H1 (cell line): ENCODE measurements around the gene HLA-A.

Source experiments
- CTCF ChIP-seq, 3 experiments: IDR thresholded peaks; 1 replicate in 2 of 3; 2 replicates in 1 of 3; pipeline versions ENCODE4 v1.5.1 to v1.6.1; 2011; ENCODE audit warnings: low read length in 3 of 3, mild to moderate bottlenecking in 3 of 3, inconsistent platforms in 2 of 3, low read depth in 1 of 3, moderate library complexity in 1 of 3; ENCODE audit not compliant: insufficient read depth in 1 of 3; ENCODE audit errors: control extremely low read depth in 1 of 3
- MAX ChIP-seq: IDR thresholded peaks from 2 replicates; pipeline ENCODE4 v1.6.1; 2012; ENCODE audit warnings: inconsistent platforms
- POLR2A ChIP-seq, 2 experiments: IDR thresholded peaks; 1 replicate in 1 of 2; 2 replicates in 1 of 2; pipeline ENCODE4 v1.6.1; 2011; ENCODE audit warnings: low read depth in 2 of 2, low read length in 2 of 2, mild to moderate bottlenecking in 2 of 2; ENCODE audit errors: control extremely low read depth in 1 of 2
- POLR2AphosphoS5 ChIP-seq: IDR thresholded peaks from 2 replicates; pipeline ENCODE4 v1.6.1; 2011; ENCODE audit warnings: low read depth, low read length
- TAF1 ChIP-seq: IDR thresholded peaks from 2 replicates; pipeline ENCODE4 v1.6.1; 2011; ENCODE audit warnings: mild to moderate bottlenecking, low read depth, low read length
- USF2 ChIP-seq: IDR thresholded peaks from 2 replicates; pipeline ENCODE4 v1.6.1; 2011; ENCODE audit warnings: low read length, improper control_type of control experiment

GRCh38 chr6:29977425-29977727 lies 35.0 kb downstream of the HLA-A start:
- TF ChIP-seq POLR2A (IDR thresholded peaks at IDR 0.05; ENCODE audit: control extremely low read depth in 1 of 2, low read depth in 2 of 2, low read length in 2 of 2), result no peak
- TF ChIP-seq MAX, result no peak
- no peak for TF ChIP-seq POLR2AphosphoS5
- TF ChIP-seq USF2, result no peak
- TF ChIP-seq CTCF (IDR thresholded peaks at IDR 0.05; ENCODE audit: control extremely low read depth in 1 of 3, insufficient read depth in 1 of 3, low read depth in 1 of 3, low read length in 3 of 3), result no peak
- TF ChIP-seq TAF1, result no peak
